CD4-positive, alpha-beta T cell treated with Interleukin-4 for 1 hour (primary cell): ENCODE data around the gene TMEM240.
"Not testable (repeated sequence)": the region's sequence is repeated elsewhere in the genome, so short reads cannot be mapped to it uniquely, and the experiment has no call there.

Source experiments
- DNase-seq, 2 donors: peaks; one replicate each; pipeline ENCODE4 v3.0.0-alpha.2; 2020 to 2022

The TMEM240 gene

DNA sequence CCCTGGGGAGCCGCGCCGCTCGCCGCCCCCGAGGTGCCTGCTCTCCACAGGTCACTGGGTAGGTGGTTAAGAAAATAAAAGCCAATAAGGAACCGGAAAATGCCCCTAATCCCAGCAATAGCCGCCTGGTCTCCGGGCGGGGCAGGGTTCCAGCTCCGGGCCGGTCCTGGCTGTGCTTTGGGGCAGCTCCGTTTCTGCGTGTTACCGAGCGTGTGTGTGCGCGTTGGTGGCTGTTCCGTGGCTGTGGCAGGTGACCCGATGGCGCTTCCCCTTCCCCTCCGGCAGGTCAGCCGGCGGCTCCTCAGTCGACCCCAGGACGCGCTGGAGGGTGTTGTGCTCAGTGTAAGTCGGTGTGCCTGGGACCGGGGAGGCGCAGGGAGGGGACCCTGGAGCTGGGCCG, 17.2 kb downstream of the TMEM240 start:
- DNase-seq = not testable (repeated sequence)

DNA sequence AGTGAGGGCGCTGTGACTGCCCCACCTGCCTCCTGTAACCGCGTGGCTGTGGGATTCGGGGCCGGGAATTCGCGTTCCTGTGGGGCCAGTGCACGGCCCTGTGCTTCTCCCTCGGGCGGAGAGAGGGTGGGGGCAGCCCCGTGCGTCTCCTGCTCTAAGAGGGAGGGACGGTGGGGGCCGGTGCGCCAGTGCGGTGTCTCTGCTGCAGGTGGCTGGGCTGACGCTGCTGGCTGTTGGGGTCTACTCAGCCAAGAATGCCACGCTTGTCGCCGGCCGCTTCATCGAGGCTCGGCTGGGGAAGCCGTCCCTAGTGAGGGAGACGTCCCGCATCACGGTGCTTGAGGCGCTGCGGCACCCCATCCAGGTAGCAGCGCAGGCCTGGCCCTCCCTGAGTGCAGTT, 17.9 kb downstream of the TMEM240 start:
- DNase-seq = not testable (repeated sequence)

DNA sequence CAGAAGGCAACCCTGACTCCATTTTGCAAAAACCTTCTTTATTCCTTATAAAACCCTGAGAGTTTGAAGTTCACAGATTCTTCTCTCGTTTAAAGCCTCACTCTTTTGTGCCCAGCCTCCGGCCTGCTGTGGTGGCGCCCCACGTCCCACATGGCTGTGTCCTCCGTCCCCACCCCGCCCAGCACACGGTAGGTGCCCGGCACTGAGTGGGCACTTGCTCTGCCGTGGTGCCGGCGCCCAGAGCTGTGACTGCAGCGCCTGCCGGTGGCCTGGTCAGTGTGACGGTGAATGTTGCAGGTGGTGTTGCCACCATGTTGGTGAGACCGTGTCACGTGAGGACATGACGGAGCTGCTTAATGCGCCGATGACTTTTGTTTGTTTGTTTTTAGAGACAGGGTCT, 19.1 kb downstream of the TMEM240 start:
- DNase-seq = no peak

DNA sequence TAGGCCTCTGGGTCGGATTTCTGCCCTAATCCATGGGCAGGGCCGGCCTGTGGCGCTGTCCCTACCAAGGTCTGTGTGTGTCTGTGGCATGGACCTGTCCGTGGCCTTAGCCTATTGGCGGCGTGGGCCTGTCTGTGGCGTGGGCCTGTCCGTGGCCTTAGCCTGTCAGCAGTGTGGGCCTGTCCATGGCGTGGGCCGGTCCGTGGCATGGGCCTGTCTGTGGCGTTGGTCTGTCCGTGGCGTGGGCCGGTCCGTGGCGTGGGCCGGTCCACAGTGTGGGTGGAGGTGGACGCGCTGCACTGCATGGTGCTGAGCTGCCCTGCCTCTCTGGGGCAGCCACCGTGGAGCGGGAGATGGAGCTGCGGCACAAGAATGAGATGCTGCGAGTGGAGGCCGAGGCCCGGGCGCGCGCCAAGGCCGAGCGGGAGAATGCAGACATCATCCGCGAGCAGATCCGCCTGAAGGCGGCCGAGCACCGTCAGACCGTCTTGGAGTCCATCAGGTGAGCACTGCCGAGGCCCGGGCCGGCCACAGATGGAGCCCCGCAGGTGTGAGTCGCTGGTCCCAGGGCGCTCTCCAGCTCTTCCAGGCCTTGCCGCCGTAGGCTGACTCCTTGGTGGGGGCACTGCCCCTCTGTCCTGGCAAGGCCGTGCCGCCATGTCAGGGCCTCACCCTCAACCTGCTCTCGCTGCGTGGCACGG, 20.5 kb downstream of the TMEM240 start:
- not testable (repeated sequence) for DNase-seq

DNA sequence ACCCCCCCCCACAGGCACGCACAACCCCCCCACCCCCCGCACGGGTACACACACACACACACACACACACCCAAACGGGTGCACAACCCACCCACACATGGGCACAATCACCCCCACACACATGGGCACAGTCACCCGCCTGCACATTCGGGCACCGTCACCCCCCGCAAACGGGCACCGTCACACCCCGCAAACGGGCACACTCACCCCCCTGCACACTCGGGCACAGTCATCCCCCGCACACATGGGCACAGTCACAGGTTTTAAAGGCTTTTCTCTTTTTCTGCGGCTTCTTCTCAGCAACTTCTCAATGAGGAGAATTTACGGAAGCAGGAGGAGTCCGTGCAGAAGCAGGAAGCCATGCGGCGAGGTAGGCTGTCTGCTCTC, 21.8 kb downstream of the TMEM240 start:
- DNase-seq = not testable (repeated sequence)

DNA sequence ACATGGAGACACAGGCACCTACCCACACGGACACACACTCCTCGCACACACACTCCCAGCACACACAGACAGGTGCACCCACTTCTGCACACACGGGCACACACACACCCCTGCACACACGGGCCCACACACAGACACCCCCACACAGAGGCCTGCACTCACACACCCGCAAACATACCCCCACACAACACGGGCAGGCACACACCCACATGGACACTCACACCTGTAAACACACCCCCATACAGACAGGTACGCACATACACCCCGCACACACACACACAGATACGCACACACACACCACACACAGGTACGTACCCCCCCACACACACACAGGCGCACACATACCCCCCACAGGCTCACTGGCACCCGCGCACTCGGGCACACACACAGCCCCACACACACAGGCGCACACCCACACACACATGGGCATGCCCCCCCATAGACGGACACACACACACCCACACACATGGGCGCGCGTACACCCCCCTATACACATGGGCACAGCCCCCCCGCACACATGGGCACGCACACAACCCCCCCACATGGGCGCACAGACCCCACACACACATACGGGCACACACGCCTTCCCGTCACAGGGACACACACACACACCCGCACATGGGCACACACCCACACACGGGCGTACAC, 22.3 kb downstream of the TMEM240 start:
- DNase-seq = no peak

DNA sequence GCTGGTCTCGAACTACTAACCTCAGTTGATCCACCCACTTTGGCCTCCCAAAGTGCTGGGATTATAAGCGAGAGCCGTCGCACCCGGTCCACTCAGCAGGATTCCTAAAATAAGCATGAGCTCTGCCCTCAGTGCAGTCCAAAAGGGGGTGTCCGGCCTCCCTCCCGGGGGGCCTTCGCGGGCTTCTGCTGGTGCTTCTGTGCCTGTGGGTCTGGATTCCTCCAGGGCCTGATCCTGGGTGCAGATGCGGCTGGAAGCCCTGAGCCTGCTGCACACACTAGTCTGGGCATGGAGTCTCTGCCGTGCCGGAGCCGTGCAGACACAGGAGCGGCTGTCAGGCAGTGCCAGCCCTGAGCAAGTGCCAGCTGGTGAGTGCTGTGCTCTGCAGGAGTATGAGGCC, 23.5 kb downstream of the TMEM240 start:
- DNase-seq = not testable (repeated sequence)

DNA sequence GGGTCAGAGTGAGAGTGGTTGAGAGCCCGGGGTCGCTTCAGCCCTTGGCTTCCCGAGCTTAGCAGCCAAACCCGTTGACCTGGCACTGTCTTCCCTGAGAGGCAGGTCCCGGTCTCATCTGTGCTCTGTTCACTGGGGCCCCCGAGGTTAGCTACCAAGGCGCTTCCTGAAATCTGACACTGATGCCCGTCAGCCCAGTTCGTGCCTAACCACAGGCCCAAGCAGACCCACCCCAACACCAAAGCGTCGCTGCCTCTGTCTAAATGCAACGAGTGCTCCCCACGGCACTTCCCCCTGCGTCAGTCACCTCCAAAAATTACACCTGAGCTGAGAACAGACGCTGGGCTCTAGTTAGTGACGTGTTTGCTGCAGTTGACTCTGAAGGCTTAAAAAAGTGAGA, 26.0 kb downstream of the TMEM240 start:
- peak in 1 of 2 donors; percentile 53 for DNase-seq

DNA sequence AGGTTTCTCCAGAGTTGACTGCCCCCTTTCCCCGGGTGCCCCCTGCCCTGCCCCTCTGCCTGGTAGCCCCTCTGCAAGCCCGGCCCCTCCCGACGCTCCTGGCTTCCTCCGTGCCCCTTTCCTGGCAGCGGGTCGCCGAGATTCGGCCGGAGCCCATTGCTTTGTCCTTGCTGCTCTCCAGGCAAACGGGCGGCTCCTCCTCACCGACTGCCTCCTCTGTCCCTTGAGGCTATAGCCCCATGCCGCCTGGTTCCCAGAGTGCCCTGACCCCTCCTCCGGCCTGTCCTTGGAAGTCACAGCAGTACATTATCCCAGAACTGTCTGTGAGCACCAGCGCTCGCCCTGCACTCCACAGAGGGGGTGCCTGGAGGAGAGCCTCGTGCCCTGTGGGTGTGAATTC, 26.7 kb downstream of the TMEM240 start:
- DNase-seq = not testable (repeated sequence)

DNA sequence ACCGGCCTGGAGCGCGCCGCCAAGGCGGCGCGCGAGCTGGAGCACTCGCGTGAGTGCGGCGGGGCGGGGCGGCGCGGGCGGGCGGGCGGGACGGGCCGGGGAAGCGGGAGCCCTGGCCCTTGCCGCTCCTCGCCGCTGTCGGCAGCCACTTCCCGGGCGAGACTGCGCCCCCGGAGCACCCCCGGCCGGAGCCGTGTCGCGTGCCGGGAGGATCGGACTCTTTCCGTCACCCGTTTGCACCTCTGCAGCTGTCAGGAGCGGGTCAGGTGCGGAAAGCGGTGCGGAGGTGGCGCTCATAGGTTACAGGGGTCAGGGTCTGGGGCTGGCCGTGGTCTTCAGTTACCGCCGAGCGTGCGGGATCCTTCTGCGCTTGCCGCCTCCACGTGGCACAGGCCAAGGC, 28.0 kb downstream of the TMEM240 start:
- peak in 1 of 2 donors; percentile 26 for DNase-seq

DNA sequence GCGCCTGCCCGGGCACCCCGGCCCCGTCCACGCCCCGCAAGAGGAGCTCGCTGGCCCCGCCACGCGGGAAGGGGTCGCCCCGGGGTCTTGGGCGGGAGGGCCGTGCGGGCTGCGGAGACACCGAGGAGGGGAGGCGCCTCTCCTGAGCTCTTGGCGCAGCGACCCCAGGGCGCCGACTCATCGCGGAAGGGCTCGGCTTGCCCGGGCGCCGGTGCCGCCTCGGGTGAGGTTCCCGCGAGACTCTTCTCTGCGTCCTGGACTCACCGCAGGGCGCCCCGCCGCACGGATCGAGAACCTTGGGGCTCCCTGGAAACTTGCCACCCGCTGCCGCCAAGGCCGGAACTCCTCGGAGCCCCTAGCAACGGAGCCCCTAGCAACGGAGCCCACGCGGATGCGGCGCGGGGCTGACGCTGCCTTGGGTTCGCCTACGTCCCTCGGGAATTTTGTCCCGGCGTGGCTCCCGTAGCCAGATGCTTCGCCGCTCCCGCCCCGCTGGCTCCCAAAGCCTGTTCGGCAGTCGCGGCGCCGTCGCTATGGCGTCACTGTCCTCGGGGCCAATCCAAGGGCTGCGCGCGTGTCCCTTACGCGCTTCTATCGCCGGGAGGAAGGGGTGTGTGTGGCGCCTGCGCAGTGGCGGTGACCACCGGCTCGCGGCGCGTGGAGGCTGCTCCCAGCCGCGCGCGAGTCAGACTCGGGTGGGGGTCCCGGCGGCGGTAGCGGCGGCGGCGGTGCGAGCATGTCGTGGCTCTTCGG, 28.7 kb downstream of the TMEM240 start, which contains the start of gene ATAD3A:
TSS of gene ATAD3A (plus strand) at position 630 of the 753 bp plus-strand sequence. CDS start at position 737, 107 bp downstream.
- peak; percentile 96 to 97 for DNase-seq

DNA sequence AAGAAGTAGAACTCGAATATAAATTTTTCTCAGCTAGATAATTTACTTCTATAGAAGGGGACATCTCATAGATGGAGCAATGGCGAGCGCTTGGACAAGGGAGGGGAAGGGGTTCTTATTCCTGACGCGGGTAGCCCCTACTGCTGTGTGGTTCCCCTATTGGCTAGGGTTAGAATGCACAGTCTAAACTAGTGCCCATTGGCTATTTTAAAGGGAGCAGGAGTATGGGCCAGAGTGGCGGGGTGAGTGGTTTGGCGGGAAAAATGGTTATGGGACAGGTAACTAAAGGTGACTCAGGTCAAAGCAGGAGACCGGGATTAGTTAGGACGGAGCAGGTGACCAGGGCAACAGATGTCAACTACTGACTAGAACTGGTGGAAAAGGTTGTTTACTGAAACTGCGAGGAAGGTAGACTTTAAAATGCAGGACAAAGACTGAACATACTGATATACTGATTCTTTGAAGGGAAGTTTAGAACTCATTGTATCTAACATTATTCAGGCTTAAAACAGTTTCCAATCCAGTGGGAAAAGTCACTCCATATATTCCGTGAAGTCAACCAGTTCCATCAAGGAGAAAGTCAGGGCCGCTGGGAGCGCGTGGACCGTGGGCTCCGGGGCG, 29.4 kb downstream of the TMEM240 start:
- peak in 1 of 2 donors; percentile 8 for DNase-seq

DNA sequence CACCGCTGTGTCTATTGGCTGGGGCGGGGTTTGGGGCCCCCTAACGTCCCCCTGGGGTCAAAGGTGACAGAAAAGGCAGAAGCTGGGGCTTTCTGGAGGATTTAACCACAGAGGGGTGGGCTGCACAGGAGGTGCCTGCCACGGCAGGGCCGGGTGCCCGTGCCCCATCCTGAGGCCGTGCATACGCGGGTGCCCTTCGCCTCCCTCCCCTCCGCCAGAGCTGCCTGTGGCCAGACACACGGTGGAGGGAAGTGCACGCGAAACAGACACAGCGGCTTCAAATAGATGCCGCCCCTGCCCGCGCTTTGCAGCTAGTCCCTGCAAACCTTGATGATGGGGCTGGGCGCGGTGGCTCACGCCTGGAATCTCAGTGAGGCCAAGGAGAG, 31.0 kb downstream of the TMEM240 start:
- DNase-seq = not testable (repeated sequence)

DNA sequence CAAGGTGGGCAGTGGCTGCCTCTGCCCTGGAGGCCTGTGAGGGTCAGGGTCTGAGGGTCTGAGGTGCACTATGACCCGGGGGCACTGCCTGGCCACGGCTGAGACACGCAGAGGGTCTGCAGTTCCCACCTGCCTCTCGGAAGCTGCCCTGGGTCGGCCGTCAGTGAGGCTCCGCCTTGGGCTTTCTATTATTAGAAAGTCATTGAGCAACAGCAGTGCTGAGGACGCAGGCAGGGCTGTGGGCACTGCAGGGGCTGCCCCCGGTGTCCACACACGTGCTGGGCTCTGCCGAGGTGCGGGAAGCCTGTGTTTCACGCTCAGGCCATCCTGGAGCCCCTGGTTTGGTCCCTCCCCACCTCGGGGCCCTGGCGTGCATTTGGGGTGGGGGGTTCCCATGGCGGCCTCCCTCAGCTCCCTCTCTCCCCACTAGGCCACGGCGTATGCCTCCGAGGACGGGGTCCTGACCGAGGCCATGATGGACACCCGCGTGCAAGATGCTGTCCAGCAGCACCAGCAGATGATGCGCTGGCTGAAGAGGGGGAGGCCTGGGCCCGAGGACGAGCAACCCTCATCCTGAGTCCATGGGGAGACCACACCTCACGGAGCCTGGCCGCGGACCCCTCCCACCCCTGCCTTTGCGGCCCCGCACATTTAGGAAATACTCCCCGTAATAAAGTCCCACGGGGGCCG, 31.5 kb downstream of the TMEM240 start:
- DNase-seq = not testable (repeated sequence)

DNA sequence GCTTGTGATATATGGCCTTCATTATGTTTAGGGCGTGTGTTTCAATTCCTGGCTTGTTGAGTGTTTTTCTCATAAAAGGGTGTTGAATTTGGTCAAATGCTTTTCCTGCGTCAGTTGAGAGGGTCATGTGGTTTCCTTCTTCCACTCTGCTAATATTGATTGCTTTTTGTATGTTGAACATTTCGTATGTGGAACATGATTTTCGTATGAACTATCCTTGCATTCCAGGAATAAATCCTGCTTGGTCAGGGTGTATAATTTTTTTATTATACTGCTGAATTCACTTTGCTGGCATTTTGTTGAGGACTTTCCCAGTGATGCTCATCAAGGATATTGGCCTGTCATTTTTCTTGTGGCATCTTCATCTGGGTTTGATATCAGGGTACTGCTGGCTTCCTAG, 33.1 kb downstream of the TMEM240 start:
- DNase-seq = no peak

DNA sequence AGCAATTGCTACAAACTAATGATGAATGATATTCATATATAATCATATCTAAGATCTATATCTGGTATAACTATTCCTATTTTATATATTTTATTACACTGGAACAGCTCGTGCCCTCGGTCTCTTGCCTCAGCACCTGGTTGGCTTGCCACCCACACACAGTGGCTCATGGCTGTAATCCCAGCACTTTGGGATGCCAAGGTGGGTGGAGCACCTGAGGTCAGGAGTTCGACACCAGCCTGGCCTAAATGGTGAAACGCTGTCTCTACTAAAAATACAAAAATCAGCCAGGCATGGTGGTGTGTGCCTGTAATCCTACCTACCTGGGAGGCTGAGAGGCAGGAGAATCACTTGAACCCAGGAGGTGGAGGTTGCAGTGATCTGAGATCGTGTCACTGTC, 34.6 kb downstream of the TMEM240 start:
- DNase-seq = not testable (repeated sequence)

DNA sequence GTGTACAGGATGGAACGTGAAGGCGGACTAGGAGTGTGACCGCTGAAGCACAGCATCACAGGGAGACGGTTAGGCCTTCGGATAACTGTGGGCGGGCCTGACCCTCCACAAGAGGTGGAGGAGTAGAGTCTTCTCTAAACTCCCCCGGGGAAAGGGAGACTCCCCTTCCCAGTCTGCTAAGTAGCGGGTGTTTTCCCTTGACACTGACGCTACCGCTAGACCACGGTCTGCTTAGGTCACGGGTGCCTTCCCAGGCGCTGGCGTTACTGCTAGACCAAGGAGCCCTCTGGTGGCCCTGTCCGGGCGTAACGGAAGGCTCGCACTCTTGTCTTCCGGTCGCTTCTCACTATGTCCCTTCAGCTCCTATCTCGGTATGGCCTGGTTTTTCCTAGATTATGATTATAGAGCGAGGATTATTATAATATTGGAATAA, 35.0 kb downstream of the TMEM240 start:
- peak; percentile 48 to 64 for DNase-seq

DNA sequence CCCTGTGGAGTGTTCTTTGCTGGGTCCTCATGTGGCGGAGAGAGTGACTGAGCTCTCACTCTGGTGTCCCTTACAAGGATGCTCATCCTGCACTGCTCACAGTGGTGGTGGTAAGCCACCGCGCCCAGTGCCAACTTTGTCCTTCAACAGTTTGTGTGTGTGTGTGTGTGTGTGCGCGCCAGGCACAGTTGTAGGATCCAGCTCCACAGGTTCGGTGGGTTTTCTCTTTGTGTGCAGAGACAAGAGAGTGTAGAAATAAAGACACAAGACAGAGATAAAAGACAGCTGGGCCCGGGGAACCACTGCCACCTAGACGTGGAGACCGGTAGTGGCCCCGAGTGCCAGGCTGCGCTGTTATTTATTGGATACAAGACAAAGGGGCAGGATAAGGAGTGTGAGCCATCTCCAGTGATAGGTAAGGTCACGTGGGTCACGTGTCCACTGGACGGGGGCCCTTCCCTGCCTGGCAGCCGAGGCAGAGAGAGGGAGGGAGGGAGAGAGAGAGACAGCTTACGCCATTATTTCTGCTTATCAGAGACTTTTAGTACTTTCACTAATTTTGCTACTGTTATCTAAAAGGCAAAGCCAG, 35.6 kb downstream of the TMEM240 start:
- peak; percentile 81 to 85 for DNase-seq

DNA sequence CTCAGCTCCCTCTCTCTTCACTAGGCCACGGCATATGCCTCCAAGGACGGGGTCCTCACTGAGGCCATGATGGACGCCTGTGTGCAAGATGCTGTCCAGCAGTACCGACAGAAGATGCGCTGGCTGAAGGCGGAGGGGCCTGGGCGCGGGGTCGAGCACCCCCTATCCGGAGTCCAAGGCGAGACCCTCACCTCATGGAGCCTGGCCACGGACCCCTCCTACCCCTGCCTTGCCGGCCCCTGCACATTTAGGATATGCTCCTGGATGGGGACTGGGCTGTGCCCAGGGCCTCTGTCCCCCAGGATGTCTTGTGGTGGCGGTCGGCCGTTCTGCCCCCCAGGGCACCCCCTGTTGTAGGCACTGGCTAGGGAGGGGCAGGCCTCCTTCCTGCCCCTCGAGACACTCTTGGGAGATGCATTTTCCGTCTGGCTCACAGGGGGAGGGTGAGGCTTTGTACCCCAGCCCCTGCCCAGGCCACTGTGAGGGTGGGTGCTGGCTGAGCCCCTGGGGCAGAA, 44.9 kb downstream of the TMEM240 start:
- DNase-seq = not testable (repeated sequence)

DNA sequence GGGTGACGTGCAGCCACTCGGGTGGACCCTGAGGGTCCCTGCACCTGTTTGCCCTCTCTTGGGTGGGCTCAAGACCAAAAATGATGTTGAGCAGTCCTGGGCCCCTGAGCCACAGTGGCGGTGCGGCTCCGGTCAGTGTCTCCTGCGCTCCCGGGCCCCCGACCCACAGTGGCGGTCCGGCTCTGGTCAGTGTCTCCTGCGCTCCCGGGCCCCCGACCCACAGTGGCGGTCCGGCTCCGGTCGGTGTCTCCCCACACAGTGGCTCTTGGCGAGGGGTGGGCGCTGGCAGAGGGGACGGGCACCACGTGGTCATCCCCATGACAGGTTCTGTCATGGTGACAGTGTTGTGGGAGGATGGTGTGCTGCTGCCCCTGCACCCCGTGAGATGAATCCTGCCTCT, 46.1 kb downstream of the TMEM240 start:
- DNase-seq = not testable (repeated sequence)

DNA sequence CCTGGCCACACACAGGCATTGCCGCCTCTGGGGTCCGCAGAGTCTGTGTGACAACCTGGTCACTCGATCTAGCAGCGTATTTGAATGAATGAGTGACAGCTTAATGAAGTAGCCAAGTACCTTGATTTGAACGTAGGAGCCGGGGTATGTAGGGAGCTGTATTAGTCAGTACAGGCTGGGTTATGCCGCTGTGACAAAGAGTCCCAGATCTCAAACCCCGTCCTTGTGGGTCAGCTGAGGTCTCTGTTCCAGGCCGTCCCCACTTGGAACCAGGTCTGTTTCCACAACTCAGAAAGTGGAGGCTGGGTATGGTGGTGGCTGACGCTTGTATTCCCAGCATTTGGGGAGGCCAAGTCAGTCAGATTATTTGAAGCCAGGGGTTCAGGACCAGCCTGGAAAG, 48.8 kb downstream of the TMEM240 start:
- DNase-seq = no peak
